ENCODE results near the gene CARS1.

CARS1 gene

GRCh38 chr11:2976294-2977063 is 80.7 kb downstream of the CARS1 start:
- H3K9ac ChIP-seq (ENCODE audit: low read length) = no peak overlapping the region
- no peaks in the 10 kb centered on the region for H3K27me3 ChIP-seq (ENCODE audit: low read length)
- peaks cover 36% of the 10 kb centered on the region for H4K20me1 ChIP-seq (ENCODE audit: low read depth, low read length)
- no peak overlapping the region for H3K4me2 ChIP-seq (ENCODE audit: low read depth, low read length, poor library complexity, severe bottlenecking)
- no peak overlapping the region for H3K27ac ChIP-seq (ENCODE audit: low read depth, low read length)
- TF ChIP-seq EZH2phosphoT487 (conservative IDR thresholded peaks at IDR 0.05; ENCODE audit: low read length) (no peak), CTCF (IDR thresholded peaks at IDR 0.05; ENCODE audit: insufficient read depth, low read length, poor library complexity, severe bottlenecking) (no peak)
- H3K4me3 ChIP-seq (ENCODE audit: insufficient read depth, low read length, poor library complexity, severe bottlenecking) = no peak overlapping the region
- H2AFZ ChIP-seq (ENCODE audit: low read depth, low read length, severe bottlenecking) = no peak overlapping the region
- peaks cover 88% of the 10 kb centered on the region for H3K79me2 ChIP-seq (ENCODE audit: insufficient read depth, low read length)
- no peaks in the 10 kb centered on the region for H3K9me2 ChIP-seq (replicated peaks; ENCODE audit: insufficient read depth, low read length)
- H3F3A ChIP-seq (ENCODE audit: insufficient read depth) = 0 out of 2 replicates have a peak, but pooled peaks cover 6% of the 10 kb centered on the region
- H3K9me3 ChIP-seq (ENCODE audit: insufficient read depth, low read length) = no peaks in the 10 kb centered on the region
- H3K36me3 ChIP-seq (ENCODE audit: low read length) = peaks cover 71% of the 10 kb centered on the region

DNA sequence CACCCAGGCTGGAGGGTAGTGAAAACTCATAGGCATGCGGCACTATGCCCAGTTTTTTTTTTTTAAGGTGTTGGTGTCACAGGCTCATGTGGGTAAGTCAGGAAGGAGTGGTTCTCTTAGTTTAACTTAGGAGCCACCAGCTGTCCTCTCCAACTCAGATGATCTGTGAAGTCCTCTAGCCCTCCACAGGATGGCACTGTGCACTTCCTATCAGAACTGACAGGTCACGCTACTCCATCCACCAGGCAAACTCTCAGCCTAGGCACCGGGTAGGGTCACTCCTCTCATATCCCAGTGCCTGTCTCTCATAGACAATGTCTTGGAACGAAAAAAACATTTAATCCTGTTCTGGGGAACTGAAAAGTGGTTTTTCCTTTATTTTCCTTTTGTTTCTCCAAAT is 81.6 kb downstream of the CARS1 start:
- H3K9ac ChIP-seq (ENCODE audit: low read length) = no peak overlapping the region
- no peak overlapping the region for H2AFZ ChIP-seq (ENCODE audit: low read depth, low read length, severe bottlenecking)
- 0 out of 2 replicates have a peak, but pooled peaks cover 6% of the 10 kb centered on the region for H3F3A ChIP-seq (ENCODE audit: insufficient read depth)
- peaks cover 80% of the 10 kb centered on the region for H3K36me3 ChIP-seq (ENCODE audit: low read length)
- peaks cover 38% of the 10 kb centered on the region for H4K20me1 ChIP-seq (ENCODE audit: low read depth, low read length)
- no peak overlapping the region for H3K27ac ChIP-seq (ENCODE audit: low read depth, low read length)
- H3K4me3 ChIP-seq (ENCODE audit: insufficient read depth, low read length, poor library complexity, severe bottlenecking) = no peak overlapping the region
- TF ChIP-seq EZH2phosphoT487 (conservative IDR thresholded peaks at IDR 0.05; ENCODE audit: low read length) (no peak), CTCF (IDR thresholded peaks at IDR 0.05; ENCODE audit: insufficient read depth, low read length, poor library complexity, severe bottlenecking) (peak; percentile 36)
- H3K9me3 ChIP-seq (ENCODE audit: insufficient read depth, low read length) = no peaks in the 10 kb centered on the region
- no peaks in the 10 kb centered on the region for H3K27me3 ChIP-seq (ENCODE audit: low read length)
- H3K79me2 ChIP-seq (ENCODE audit: insufficient read depth, low read length) = peaks cover 86% of the 10 kb centered on the region
- H3K9me2 ChIP-seq (replicated peaks; ENCODE audit: insufficient read depth, low read length) = no peaks in the 10 kb centered on the region
- H3K4me2 ChIP-seq (ENCODE audit: low read depth, low read length, poor library complexity, severe bottlenecking) = no peak overlapping the region

DNA sequence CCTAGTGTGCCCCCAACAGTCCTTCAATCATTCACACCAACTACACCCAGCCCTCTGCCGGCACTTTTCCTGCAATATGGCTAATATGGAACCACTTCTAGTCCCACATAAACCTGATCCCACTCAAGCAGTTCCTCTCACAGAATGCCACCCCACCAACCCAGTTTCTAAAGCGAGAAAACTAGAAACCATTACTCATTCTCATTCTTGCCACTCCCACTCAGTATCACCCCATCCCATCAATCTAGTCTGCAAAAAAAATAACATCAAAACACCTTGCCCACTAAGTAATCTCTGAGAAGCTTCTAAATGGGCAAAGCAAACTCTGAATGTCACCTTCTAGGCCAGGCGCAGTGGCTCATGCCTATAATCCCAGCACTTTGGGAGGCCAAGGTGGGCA is 83.0 kb downstream of the CARS1 start:
- Histone ChIP-seq H3K9me3 (ENCODE audit: insufficient read depth, low read length) (no peaks in the 10 kb centered on the region), H3K27me3 (ENCODE audit: low read length) (no peaks in the 10 kb centered on the region), H3K9me2 (replicated peaks; ENCODE audit: insufficient read depth, low read length) (no peaks in the 10 kb centered on the region), H3K4me2 (ENCODE audit: low read depth, low read length, poor library complexity, severe bottlenecking) (no peak overlapping the region), H2AFZ (ENCODE audit: low read depth, low read length, severe bottlenecking) (no peak overlapping the region), H3K79me2 (ENCODE audit: insufficient read depth, low read length) (peaks cover 77% of the 10 kb centered on the region), H3K36me3 (ENCODE audit: low read length) (peaks cover 88% of the 10 kb centered on the region), H3K9ac (ENCODE audit: low read length) (no peak overlapping the region), H4K20me1 (ENCODE audit: low read depth, low read length) (peaks cover 28% of the 10 kb centered on the region), H3K27ac (ENCODE audit: low read depth, low read length) (no peak overlapping the region), H3F3A (ENCODE audit: insufficient read depth) (0 out of 2 replicates have a peak, but pooled peaks cover 6% of the 10 kb centered on the region), H3K4me3 (ENCODE audit: insufficient read depth, low read length, poor library complexity, severe bottlenecking) (no peak overlapping the region)
- no peak for TF ChIP-seq EZH2phosphoT487 (conservative IDR thresholded peaks at IDR 0.05; ENCODE audit: low read length)
- no peak for TF ChIP-seq CTCF (IDR thresholded peaks at IDR 0.05; ENCODE audit: insufficient read depth, low read length, poor library complexity, severe bottlenecking)
